DOHH2 (cell line): ENCODE measurements around the gene SALL3.

ENCODE experiments used
- CTCF ChIP-seq: fragments of 200-600 bp; sonication (generic); IDR thresholded peaks from one replicate; pipeline ENCODE4 v1.5.1; 2014; ENCODE audit warnings: antibody characterized with exemption, mild to moderate bottlenecking, low read depth, low read length; ENCODE audit not compliant: poor library complexity, severe bottlenecking
- EZH2phosphoT487 ChIP-seq: fragments of 200-600 bp; sonication (generic); IDR thresholded peaks from 2 replicates; pipeline ENCODE4 v1.6.1; 2017; ENCODE audit warnings: borderline replicate concordance, mild to moderate bottlenecking, antibody characterized with exemption, low read length, moderate library complexity, mixed read lengths

DNA sequence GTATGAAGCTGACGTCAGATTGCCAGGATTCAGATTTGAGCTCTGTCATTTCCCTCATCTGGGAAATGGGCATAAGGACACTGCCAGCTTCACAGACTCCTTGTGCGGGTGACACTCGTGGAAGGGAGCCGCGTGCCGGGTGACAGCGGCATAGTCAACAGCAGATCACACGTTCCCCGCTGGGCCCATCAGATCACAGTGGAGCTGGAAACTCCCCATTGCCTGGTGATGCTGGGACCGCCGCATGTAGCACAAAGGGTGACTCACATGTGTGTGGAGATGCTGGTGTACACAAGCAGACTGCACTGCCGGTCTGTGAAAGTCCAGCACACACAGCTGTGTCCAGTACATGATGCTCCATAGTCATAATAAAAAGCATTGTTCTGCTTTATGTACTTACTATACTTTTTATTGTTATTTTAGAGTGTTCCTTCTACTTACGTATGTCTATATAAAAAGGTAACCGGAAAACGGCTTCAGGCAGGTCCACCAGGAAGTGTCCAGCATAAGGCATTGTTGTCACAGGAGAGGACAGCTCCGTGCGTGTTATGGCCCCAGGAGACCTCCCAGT lies 31.8 kb downstream of the SALL3 start:
- TF ChIP-seq CTCF (no peak), EZH2phosphoT487 (no peak)
